HepG2 (cell line): ENCODE measurements around the gene IRF2BPL. TPM values are rescaled to one million over a fixed set of nuclear protein-coding genes. Genes with fewer than 3 reads are reported as not detected.

ENCODE experiments used
- CEBPG ChIP-seq: IDR thresholded peaks from 2 replicates; pipeline ENCODE4 v1.6.1; 2016
- MEIS2 ChIP-seq: sonication (generic); formaldehyde crosslinking; IDR thresholded peaks from 2 replicates; pipeline ENCODE4 v1.9.0; 2021; ENCODE audit warnings: mild to moderate bottlenecking, missing genetic modification reagents
- NFYB ChIP-seq: sonication (generic); formaldehyde crosslinking; IDR thresholded peaks from 2 replicates; pipeline ENCODE4 v1.4.0; 2020; ENCODE audit warnings: missing genetic modification reagents
- PAWR ChIP-seq: sonication (generic); formaldehyde crosslinking; IDR thresholded peaks from 2 replicates; pipeline ENCODE4 v1.4.0; 2020; ENCODE audit warnings: missing genetic modification reagents, mild to moderate bottlenecking, borderline replicate concordance
- SRSF1 ChIP-seq: fragments of 200-400 bp; formaldehyde crosslinking; optimal IDR thresholded peaks from 2 replicates; pipeline ENCODE3; 2017; ENCODE audit warnings: mild to moderate bottlenecking, low read depth, low read length, moderate library complexity
- U2AF1 ChIP-seq: fragments of 200-400 bp; formaldehyde crosslinking; optimal IDR thresholded peaks from 2 replicates; pipeline ENCODE3; 2017; ENCODE audit warnings: mild to moderate bottlenecking, low read depth, low read length
- ZNF564 ChIP-seq: sonication (generic); formaldehyde crosslinking; IDR thresholded peaks from 2 replicates; pipeline ENCODE4 v1.8.1; 2023; ENCODE audit warnings: mild to moderate bottlenecking, missing genetic modification reagents
- polyA plus RNA-seq, 8 experiments: library from polyadenylated mRNA; depleted of rRNA in 3 of 8; stranded (reverse) in 7 of 8; unstranded in 1 of 8; fragments of >200 nt; fragmentation: Illumina TruSeq in 4 of 8; extraction: Trizol in 4 of 8; gene quantifications; 2 replicates each; pipeline versions ENCODE4 v1.2.1 to v1.2.3, GENCODE V29; 2011 to 2016; ENCODE audit warnings: low read depth in 4 of 8, missing spikeins in 1 of 8, mixed read lengths in 1 of 8; ENCODE audit not compliant: insufficient read depth in 1 of 8
- total RNA-seq, 5 experiments: library from RNA; depleted of rRNA; stranded (reverse); fragments of >200 nt; fragmentation: Illumina TruSeq; extraction: Trizol; gene quantifications; 2 replicates each; pipeline ENCODE4 v1.2.3, GENCODE V29; 2016; ENCODE audit warnings: low read depth in 1 of 5
- TF ChIP-seq, protein P1 (sequence below): sonication (generic); formaldehyde crosslinking; IDR thresholded peaks from 2 replicates; pipeline ENCODE4 v1.5.0; 2020; ENCODE audit warnings: mild to moderate bottlenecking, missing genetic modification reagents, borderline replicate concordance
- TF ChIP-seq, protein P2 (sequence below): sonication (generic); formaldehyde crosslinking; IDR thresholded peaks from 2 replicates; pipeline ENCODE4 v1.4.0; 2020; ENCODE audit warnings: mild to moderate bottlenecking, missing genetic modification reagents
- TF ChIP-seq, protein P3 (sequence below): sonication (generic); formaldehyde crosslinking; IDR thresholded peaks from 2 replicates; pipeline ENCODE4 v1.5.1; 2020; ENCODE audit warnings: mild to moderate bottlenecking, missing genetic modification reagents, moderate library complexity
- TF ChIP-seq, protein P4 (sequence below): sonication (generic); formaldehyde crosslinking; conservative IDR thresholded peaks from 2 replicates; pipeline ENCODE4 v1.4.0; 2020; ENCODE audit warnings: mild to moderate bottlenecking, missing genetic modification reagents, moderate library complexity
- TF ChIP-seq, protein P5 (sequence below): sonication (generic); formaldehyde crosslinking; IDR thresholded peaks from 2 replicates; pipeline ENCODE4 v1.9.0; 2022; ENCODE audit warnings: missing genetic modification reagents, mild to moderate bottlenecking, borderline replicate concordance

Gene IRF2BPL
- total and polyA plus RNA-seq, 2 of the 13 experiments (the other 11 are each of a cell fraction or from before 2014, with no cell fraction given), result 6.6 to 8.4 TPM

DNA sequence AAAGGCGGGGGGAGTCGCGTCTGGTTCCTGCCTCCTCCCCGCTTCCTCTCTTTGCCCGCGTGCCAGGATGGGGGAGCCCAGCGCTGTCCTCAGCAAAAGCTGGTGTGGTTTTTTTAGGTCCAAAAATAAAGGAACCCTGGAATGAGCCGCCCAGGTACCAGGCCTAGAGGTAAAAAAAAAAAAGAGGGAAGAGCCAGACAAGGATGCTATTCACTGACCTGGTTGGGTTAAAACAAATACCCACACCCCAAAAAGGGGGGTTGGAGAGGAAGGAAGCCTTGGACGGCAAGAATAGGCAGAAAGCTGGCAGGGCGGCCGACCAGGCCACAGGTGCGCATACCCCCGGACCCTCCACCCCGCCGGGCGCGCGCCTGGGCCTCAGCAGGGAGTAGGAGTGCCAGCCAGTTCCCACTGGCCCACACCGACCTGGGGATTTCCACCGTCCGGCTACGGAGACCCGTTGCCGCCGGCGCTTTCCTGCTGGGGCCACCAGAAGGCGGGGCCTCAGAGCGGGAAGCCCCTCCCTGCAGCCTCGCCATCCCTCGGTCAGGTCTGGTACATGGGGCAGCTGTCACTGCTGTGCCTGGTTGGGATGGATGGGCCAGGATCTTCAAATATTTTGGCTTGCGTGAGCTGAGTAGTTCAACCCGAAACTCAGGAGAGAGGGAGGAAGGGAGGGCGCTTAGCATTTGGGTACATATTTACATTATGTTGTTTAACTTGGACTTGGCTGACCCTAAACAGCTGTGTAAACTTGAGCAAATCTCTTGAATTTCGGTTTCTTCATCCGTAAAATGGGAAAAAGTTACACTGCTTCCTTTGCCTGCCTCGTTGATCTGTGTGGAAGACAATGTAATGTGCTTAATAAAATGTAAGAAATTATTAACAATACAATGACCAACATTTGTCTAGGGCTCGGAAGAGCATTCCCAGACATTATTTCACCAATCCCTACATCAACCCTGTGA lies 5.4 kb upstream of the IRF2BPL start (continued):
- TF ChIP-seq, protein P1, sequence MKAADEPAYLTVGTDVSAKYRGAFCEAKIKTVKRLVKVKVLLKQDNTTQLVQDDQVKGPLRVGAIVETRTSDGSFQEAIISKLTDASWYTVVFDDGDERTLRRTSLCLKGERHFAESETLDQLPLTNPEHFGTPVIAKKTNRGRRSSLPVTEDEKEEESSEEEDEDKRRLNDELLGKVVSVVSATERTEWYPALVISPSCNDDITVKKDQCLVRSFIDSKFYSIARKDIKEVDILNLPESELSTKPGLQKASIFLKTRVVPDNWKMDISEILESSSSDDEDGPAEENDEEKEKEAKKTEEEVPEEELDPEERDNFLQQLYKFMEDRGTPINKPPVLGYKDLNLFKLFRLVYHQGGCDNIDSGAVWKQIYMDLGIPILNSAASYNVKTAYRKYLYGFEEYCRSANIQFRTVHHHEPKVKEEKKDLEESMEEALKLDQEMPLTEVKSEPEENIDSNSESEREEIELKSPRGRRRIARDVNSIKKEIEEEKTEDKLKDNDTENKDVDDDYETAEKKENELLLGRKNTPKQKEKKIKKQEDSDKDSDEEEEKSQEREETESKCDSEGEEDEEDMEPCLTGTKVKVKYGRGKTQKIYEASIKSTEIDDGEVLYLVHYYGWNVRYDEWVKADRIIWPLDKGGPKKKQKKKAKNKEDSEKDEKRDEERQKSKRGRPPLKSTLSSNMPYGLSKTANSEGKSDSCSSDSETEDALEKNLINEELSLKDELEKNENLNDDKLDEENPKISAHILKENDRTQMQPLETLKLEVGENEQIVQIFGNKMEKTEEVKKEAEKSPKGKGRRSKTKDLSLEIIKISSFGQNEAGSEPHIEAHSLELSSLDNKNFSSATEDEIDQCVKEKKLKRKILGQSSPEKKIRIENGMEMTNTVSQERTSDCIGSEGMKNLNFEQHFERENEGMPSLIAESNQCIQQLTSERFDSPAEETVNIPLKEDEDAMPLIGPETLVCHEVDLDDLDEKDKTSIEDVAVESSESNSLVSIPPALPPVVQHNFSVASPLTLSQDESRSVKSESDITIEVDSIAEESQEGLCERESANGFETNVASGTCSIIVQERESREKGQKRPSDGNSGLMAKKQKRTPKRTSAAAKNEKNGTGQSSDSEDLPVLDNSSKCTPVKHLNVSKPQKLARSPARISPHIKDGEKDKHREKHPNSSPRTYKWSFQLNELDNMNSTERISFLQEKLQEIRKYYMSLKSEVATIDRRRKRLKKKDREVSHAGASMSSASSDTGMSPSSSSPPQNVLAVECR (CRISPR knock-in tag), result peak; percentile 51; the same call in 1 of the 2 replicates
- TF ChIP-seq ZNF564 (CRISPR knock-in tag) (no peak), PAWR (no peak), SRSF1 (peak; percentile 61), U2AF1 (peak; percentile 65), CEBPG (CRISPR knock-in tag) (peak; percentile 65), NFYB (no peak), MEIS2 (CRISPR knock-in tag) (0 out of 2 replicates have a peak, but pooled peaks have one; percentile 47)
- TF ChIP-seq, protein P2, sequence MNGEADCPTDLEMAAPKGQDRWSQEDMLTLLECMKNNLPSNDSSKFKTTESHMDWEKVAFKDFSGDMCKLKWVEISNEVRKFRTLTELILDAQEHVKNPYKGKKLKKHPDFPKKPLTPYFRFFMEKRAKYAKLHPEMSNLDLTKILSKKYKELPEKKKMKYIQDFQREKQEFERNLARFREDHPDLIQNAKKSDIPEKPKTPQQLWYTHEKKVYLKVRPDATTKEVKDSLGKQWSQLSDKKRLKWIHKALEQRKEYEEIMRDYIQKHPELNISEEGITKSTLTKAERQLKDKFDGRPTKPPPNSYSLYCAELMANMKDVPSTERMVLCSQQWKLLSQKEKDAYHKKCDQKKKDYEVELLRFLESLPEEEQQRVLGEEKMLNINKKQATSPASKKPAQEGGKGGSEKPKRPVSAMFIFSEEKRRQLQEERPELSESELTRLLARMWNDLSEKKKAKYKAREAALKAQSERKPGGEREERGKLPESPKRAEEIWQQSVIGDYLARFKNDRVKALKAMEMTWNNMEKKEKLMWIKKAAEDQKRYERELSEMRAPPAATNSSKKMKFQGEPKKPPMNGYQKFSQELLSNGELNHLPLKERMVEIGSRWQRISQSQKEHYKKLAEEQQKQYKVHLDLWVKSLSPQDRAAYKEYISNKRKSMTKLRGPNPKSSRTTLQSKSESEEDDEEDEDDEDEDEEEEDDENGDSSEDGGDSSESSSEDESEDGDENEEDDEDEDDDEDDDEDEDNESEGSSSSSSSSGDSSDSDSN (CRISPR knock-in tag), result peak; percentile 66
- TF ChIP-seq, protein P3, sequence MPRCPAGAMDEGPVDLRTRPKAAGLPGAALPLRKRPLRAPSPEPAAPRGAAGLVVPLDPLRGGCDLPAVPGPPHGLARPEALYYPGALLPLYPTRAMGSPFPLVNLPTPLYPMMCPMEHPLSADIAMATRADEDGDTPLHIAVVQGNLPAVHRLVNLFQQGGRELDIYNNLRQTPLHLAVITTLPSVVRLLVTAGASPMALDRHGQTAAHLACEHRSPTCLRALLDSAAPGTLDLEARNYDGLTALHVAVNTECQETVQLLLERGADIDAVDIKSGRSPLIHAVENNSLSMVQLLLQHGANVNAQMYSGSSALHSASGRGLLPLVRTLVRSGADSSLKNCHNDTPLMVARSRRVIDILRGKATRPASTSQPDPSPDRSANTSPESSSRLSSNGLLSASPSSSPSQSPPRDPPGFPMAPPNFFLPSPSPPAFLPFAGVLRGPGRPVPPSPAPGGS (CRISPR knock-in tag), result 0 out of 2 replicates have a peak, but pooled peaks have one; percentile 61
- TF ChIP-seq, protein P4, sequence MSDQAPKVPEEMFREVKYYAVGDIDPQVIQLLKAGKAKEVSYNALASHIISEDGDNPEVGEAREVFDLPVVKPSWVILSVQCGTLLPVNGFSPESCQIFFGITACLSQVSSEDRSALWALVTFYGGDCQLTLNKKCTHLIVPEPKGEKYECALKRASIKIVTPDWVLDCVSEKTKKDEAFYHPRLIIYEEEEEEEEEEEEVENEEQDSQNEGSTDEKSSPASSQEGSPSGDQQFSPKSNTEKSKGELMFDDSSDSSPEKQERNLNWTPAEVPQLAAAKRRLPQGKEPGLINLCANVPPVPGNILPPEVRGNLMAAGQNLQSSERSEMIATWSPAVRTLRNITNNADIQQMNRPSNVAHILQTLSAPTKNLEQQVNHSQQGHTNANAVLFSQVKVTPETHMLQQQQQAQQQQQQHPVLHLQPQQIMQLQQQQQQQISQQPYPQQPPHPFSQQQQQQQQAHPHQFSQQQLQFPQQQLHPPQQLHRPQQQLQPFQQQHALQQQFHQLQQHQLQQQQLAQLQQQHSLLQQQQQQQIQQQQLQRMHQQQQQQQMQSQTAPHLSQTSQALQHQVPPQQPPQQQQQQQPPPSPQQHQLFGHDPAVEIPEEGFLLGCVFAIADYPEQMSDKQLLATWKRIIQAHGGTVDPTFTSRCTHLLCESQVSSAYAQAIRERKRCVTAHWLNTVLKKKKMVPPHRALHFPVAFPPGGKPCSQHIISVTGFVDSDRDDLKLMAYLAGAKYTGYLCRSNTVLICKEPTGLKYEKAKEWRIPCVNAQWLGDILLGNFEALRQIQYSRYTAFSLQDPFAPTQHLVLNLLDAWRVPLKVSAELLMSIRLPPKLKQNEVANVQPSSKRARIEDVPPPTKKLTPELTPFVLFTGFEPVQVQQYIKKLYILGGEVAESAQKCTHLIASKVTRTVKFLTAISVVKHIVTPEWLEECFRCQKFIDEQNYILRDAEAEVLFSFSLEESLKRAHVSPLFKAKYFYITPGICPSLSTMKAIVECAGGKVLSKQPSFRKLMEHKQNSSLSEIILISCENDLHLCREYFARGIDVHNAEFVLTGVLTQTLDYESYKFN (CRISPR knock-in tag), result peak; percentile 80
- TF ChIP-seq, protein P5, sequence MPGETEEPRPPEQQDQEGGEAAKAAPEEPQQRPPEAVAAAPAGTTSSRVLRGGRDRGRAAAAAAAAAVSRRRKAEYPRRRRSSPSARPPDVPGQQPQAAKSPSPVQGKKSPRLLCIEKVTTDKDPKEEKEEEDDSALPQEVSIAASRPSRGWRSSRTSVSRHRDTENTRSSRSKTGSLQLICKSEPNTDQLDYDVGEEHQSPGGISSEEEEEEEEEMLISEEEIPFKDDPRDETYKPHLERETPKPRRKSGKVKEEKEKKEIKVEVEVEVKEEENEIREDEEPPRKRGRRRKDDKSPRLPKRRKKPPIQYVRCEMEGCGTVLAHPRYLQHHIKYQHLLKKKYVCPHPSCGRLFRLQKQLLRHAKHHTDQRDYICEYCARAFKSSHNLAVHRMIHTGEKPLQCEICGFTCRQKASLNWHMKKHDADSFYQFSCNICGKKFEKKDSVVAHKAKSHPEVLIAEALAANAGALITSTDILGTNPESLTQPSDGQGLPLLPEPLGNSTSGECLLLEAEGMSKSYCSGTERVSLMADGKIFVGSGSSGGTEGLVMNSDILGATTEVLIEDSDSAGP (CRISPR knock-in tag), result no peak; the same call in 1 of the 2 replicates
